DND-41 (cell line): ENCODE measurements around the gene CENPN.
A peak's percentile ranks its signal among the peaks of the same experiment; 100 is the strongest.

ENCODE experiments used
- ATAC-seq: fragments of 200-7000 bp; cut with Tn5 transposase; 3 replicates; pipeline ENCODE4 v1.9.1; 2021; ENCODE audit warnings: low read depth; ENCODE audit not compliant: insufficient read depth
- DNase-seq: peaks from one replicate; pipeline ENCODE4 v3.0.0-alpha.2; 2020
- H2AFZ ChIP-seq: 2 replicates; pipeline ENCODE4 v1.6.0; 2012; ENCODE audit warnings: low read depth, low read length
- H3K27ac ChIP-seq: 2 replicates; pipeline ENCODE4 v1.5.1; 2012; ENCODE audit warnings: low read length, inconsistent platforms
- H3K27me3 ChIP-seq: fragments of 200-600 bp; sonication (generic); 2 replicates; pipeline ENCODE4 v1.6.0; 2012; ENCODE audit warnings: low read length, mild to moderate bottlenecking, inconsistent platforms; ENCODE audit not compliant: insufficient read depth, poor library complexity
- H3K36me3 ChIP-seq: 2 replicates; pipeline ENCODE4 v1.5.1; 2012; ENCODE audit warnings: low read length, inconsistent platforms; ENCODE audit not compliant: insufficient read depth
- H3K4me1 ChIP-seq: 2 replicates; pipeline ENCODE4 v1.5.1; 2012; ENCODE audit warnings: mild to moderate bottlenecking, low read length; ENCODE audit not compliant: insufficient read depth
- H3K4me2 ChIP-seq: 2 replicates; pipeline ENCODE4 v1.6.0; 2012; ENCODE audit warnings: mild to moderate bottlenecking, moderate library complexity, low read length, inconsistent platforms; ENCODE audit not compliant: insufficient read depth
- H3K4me3 ChIP-seq, 2 experiments: fragments of 200-600 bp in 1 of 2; shearing (Covaris generic) in 1 of 2; 2 replicates each; pipeline ENCODE4 v1.5.1; 2012 to 2016; ENCODE audit warnings: inconsistent platforms in 2 of 2, low read length in 2 of 2, mild to moderate bottlenecking in 2 of 2, low read depth in 1 of 2, moderate library complexity in 1 of 2
- H3K79me2 ChIP-seq: 2 replicates; pipeline ENCODE4 v1.6.0; 2012; ENCODE audit warnings: low read length, inconsistent platforms; ENCODE audit not compliant: insufficient read depth
- H3K9ac ChIP-seq: 2 replicates; pipeline ENCODE4 v1.6.0; 2012; ENCODE audit warnings: low read depth, mild to moderate bottlenecking, inconsistent platforms, low read length, moderate library complexity
- H3K9me3 ChIP-seq: 2 replicates; pipeline ENCODE4 v1.5.1; 2012; ENCODE audit warnings: low read length, moderate library complexity, mild to moderate bottlenecking, inconsistent platforms; ENCODE audit not compliant: insufficient read depth, severe bottlenecking
- H4K20me1 ChIP-seq: 2 replicates; pipeline ENCODE4 v1.6.0; 2012; ENCODE audit warnings: low read length; ENCODE audit not compliant: insufficient read depth
- CTCF ChIP-seq: IDR thresholded peaks from 2 replicates; pipeline ENCODE4 v1.5.1; 2012; ENCODE audit warnings: borderline replicate concordance, low read length, moderate library complexity, mild to moderate bottlenecking; ENCODE audit not compliant: poor library complexity, severe bottlenecking; ENCODE audit errors: extremely low read depth
- EZH2 ChIP-seq: IDR thresholded peaks from 3 replicates; pipeline ENCODE4 v1.6.1; 2012; ENCODE audit warnings: borderline replicate concordance, low read depth, mild to moderate bottlenecking, moderate library complexity, low read length, inconsistent platforms; ENCODE audit not compliant: severe bottlenecking

Gene CENPN

DNA sequence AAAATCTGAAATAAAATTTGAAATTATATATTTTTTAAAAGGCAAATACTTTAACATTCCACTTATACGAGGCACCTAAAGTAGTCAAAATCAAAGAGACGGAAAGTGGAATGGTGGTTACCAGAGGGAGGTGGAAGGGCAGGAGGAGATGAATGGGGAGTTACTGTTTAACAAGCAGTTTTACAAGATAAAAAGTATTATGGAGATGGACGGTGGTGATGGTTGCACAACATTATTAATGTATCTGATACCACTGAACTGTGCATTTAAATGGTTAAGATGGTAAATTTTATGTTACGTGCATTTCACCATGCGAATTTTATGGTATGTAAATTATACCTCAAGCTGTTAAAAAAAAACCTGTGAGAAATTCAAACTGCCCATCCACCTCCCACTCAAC, 5.7 kb upstream of the CENPN start:
- no peak for ATAC-seq
- Histone ChIP-seq H3K9ac (no peak overlapping the region), H2AFZ (no peak overlapping the region), H3K27me3 (no peaks in the 10 kb centered on the region), H3K27ac (no peak overlapping the region), H3K9me3 (no peaks in the 10 kb centered on the region), H3K79me2 (peaks cover 100% of the 10 kb centered on the region), H3K36me3 (no peaks in the 10 kb centered on the region; the same call in 1 of the 2 replicates), H3K4me3 (no peak overlapping the region), H3K4me2 (no peak overlapping the region), H3K4me1 (peaks cover 31% of the 10 kb centered on the region), H4K20me1 (peaks cover 32% of the 10 kb centered on the region)
- no peak for DNase-seq
- TF ChIP-seq EZH2 (no peak), CTCF (no peak)

- no peak overlapping the region for H2AFZ ChIP-seq
- H3K9me3 ChIP-seq: no peaks in the 10 kb centered on the region
- ATAC-seq (no peak), DNase-seq (no peak)
- H3K4me1 ChIP-seq: peaks cover 34% of the 10 kb centered on the region
- no peaks in the 10 kb centered on the region; the same call in 1 of the 2 replicates for H3K36me3 ChIP-seq
- peaks cover 36% of the 10 kb centered on the region for H4K20me1 ChIP-seq
- no peak overlapping the region for H3K9ac ChIP-seq
- no peaks in the 10 kb centered on the region for H3K27me3 ChIP-seq
- no peak overlapping the region for H3K27ac ChIP-seq
- H3K79me2 ChIP-seq: peaks cover 93% of the 10 kb centered on the region
- no peak for TF ChIP-seq EZH2
- TF ChIP-seq CTCF: no peak
- H3K4me2 ChIP-seq: peak overlapping the region; percentile 87; the same call in 1 of the 2 replicates
- no peak overlapping the region for H3K4me3 ChIP-seq
These were observed 4.0 kb upstream of the CENPN start for GRCh38 chr16:81003064-81003463.

- peaks cover 93% of the 10 kb centered on the region for H3K79me2 ChIP-seq
- no peaks in the 10 kb centered on the region for H3K27me3 ChIP-seq
- no peaks in the 10 kb centered on the region for H3K9me3 ChIP-seq
- H3K4me2 ChIP-seq: peak overlapping the region; percentile 87
- H3K36me3 ChIP-seq: peaks cover 5% of the 10 kb centered on the region
- TF ChIP-seq EZH2 (no peak), CTCF (no peak)
- H2AFZ ChIP-seq: peak overlapping the region; percentile 68
- H4K20me1 ChIP-seq: peaks cover 39% of the 10 kb centered on the region
- DNase-seq: peak; percentile 39
- peaks cover 41% of the 10 kb centered on the region for H3K4me1 ChIP-seq
- peak overlapping the region; percentile 72 for H3K9ac ChIP-seq
- H3K27ac ChIP-seq: peak overlapping the region; percentile 89
- ATAC-seq: no peak
- H3K4me3 ChIP-seq: peak overlapping the region; percentile 32 to 65; a peak in 3 of 4 replicates
These were observed 3.2 kb upstream of the CENPN start for GRCh38 chr16:81003610-81004460.
